Measurements from ENCODE around the gene BTF3.

BTF3 gene

DNA sequence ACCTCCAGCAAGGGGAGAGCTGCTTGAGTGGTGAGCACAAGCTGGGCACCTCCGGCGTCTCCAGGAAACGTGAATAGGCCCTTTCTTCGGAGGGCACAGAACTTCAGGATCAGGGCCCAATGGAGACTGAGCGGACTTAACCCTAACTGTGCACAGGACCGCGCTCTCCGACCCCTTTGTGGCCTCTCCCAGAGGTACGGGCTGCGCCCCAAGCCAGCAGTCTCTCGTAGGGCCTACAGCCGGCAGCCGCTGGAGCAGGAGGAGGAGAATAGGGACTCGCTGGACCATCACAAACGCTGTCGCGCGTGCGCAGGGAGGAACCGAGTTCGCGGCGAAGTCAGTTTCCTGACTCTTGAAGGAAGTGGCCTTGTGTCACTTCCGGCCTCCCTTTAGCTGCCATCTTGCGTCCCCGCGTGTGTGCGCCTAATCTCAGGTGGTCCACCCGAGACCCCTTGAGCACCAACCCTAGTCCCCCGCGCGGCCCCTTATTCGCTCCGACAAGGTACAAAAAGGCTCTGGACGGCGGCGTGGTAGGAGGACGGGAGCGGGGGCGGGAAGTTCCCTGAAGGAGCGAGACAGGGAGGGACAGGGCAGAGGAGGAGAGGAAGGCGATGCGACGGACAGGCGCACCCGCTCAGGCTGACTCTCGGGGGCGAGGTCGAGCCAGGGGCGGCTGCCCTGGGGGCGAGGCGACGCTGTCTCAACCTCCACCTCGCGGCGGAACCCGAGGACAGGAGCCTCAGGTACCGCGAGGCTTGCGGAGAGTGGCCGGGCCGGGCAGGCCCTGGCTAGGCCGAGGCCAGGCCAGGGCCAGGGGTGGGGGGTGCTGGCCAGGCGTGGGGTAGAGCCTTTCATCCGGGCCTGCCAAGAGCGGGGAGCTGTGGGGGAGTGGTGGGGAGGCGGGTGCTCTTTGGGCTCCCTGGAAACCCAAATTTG is at the start of gene BTF3:
TSS of gene BTF3 (plus strand) at position 386 of the 936 bp plus-strand sequence. CDS start at position 612, 226 bp downstream.
- TF ChIP-seq TEAD4 (IDR thresholded peaks at IDR 0.05) (no peak), EP300 (IDR thresholded peaks at IDR 0.05; ENCODE audit: borderline replicate concordance) (no peak), CREB1 (IDR thresholded peaks at IDR 0.05; ENCODE audit: low read depth) (0 out of 2 replicates have a peak, but pooled peaks have one; percentile 41), NFIC (IDR thresholded peaks at IDR 0.05) (no peak), YY1 (IDR thresholded peaks at IDR 0.05; ENCODE audit: low read depth) (peak; percentile 92), TCF12 (IDR thresholded peaks at IDR 0.05; ENCODE audit: low read depth) (peak; percentile 52; the same call in 1 of the 2 replicates), FOXM1 (IDR thresholded peaks at IDR 0.05; ENCODE audit: borderline replicate concordance, low read depth) (no peak), TAF1 (IDR thresholded peaks at IDR 0.05; ENCODE audit: low read depth) (peak; percentile 78), EGR1 (IDR thresholded peaks at IDR 0.05) (no peak; the same call in 1 of the 2 replicates), RAD21 (IDR thresholded peaks at IDR 0.05; ENCODE audit: low read depth) (no peak), ZBTB7A (IDR thresholded peaks at IDR 0.05; ENCODE audit: low read depth) (peak; percentile 86), CEBPB (IDR thresholded peaks at IDR 0.05) (no peak; the same call in 1 of the 2 replicates)
- TF ChIP-seq, protein P1, sequence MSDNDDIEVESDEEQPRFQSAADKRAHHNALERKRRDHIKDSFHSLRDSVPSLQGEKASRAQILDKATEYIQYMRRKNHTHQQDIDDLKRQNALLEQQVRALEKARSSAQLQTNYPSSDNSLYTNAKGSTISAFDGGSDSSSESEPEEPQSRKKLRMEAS (IDR thresholded peaks at IDR 0.05) = peak; percentile 88
- TF ChIP-seq, protein P2, sequence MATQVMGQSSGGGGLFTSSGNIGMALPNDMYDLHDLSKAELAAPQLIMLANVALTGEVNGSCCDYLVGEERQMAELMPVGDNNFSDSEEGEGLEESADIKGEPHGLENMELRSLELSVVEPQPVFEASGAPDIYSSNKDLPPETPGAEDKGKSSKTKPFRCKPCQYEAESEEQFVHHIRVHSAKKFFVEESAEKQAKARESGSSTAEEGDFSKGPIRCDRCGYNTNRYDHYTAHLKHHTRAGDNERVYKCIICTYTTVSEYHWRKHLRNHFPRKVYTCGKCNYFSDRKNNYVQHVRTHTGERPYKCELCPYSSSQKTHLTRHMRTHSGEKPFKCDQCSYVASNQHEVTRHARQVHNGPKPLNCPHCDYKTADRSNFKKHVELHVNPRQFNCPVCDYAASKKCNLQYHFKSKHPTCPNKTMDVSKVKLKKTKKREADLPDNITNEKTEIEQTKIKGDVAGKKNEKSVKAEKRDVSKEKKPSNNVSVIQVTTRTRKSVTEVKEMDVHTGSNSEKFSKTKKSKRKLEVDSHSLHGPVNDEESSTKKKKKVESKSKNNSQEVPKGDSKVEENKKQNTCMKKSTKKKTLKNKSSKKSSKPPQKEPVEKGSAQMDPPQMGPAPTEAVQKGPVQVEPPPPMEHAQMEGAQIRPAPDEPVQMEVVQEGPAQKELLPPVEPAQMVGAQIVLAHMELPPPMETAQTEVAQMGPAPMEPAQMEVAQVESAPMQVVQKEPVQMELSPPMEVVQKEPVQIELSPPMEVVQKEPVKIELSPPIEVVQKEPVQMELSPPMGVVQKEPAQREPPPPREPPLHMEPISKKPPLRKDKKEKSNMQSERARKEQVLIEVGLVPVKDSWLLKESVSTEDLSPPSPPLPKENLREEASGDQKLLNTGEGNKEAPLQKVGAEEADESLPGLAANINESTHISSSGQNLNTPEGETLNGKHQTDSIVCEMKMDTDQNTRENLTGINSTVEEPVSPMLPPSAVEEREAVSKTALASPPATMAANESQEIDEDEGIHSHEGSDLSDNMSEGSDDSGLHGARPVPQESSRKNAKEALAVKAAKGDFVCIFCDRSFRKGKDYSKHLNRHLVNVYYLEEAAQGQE (IDR thresholded peaks at IDR 0.05; ENCODE audit: low read depth) = peak; percentile 61
- TF ChIP-seq, protein P3, sequence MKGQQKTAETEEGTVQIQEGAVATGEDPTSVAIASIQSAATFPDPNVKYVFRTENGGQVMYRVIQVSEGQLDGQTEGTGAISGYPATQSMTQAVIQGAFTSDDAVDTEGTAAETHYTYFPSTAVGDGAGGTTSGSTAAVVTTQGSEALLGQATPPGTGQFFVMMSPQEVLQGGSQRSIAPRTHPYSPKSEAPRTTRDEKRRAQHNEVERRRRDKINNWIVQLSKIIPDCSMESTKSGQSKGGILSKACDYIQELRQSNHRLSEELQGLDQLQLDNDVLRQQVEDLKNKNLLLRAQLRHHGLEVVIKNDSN (IDR thresholded peaks at IDR 0.05) = no peak

DNA sequence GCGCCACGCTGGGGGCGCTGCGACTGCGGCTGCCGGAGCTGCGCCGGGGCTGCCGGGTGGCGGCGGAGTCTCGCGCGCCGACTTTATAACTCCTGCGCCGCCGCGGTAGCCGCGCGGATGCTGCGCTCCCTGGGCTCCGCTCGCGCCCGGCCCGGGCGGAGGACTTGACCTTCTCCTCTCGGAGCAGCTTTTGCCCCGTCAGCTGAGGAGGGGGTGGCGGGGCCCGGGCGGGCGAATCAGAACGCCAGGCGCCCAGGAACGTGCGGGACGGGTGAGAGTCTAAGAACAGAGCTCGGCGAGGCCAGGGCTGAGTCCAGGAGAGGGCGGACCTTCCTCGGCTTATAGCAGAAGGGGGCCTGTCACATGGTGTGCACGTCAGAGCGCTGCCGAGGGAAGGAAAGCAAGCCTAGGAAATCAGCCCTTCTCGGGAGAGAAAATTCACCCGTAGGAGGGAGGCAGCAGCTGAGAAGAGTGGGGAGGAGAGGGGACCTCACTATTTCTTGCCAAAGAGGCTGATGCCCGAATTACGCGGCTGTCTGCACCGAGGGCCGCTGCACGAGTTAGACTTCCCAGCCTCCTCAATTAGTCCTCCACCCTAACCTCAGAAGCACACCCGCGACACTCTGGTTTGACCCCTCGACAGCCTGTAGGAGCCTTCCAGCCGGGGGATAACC is 49.6 kb upstream of the BTF3 start, which contains the start of gene FOXD1:
TSS of gene FOXD1 (minus strand) at position 315 of the 674 bp plus-strand sequence. CDS start 415 bp downstream, outside the sequence.
- no peak for TF ChIP-seq RAD21 (IDR thresholded peaks at IDR 0.05; ENCODE audit: low read depth)
- TF ChIP-seq, protein P2 (IDR thresholded peaks at IDR 0.05; ENCODE audit: low read depth) = no peak
- peak; percentile 80 for TF ChIP-seq TAF1 (IDR thresholded peaks at IDR 0.05; ENCODE audit: low read depth)
- TF ChIP-seq, protein P1 (IDR thresholded peaks at IDR 0.05) = peak; percentile 79
- TF ChIP-seq TCF12 (IDR thresholded peaks at IDR 0.05; ENCODE audit: low read depth) = peak; percentile 27; the same call in 1 of the 2 replicates
- no peak for TF ChIP-seq EP300 (IDR thresholded peaks at IDR 0.05; ENCODE audit: borderline replicate concordance)
- TF ChIP-seq CEBPB (IDR thresholded peaks at IDR 0.05) = no peak
- TF ChIP-seq ZBTB7A (IDR thresholded peaks at IDR 0.05; ENCODE audit: low read depth) = peak; percentile 51; the same call in 1 of the 2 replicates
- no peak; the same call in 1 of the 2 replicates for TF ChIP-seq YY1 (IDR thresholded peaks at IDR 0.05; ENCODE audit: low read depth)
- peak; percentile 26; the same call in 1 of the 2 replicates for TF ChIP-seq TEAD4 (IDR thresholded peaks at IDR 0.05)
- TF ChIP-seq EGR1 (IDR thresholded peaks at IDR 0.05) = no peak
- TF ChIP-seq NFIC (IDR thresholded peaks at IDR 0.05) = no peak
- peak; percentile 54; the same call in 1 of the 2 replicates for TF ChIP-seq CREB1 (IDR thresholded peaks at IDR 0.05; ENCODE audit: low read depth)
- TF ChIP-seq, protein P3 (IDR thresholded peaks at IDR 0.05) = peak; percentile 95
- TF ChIP-seq FOXM1 (IDR thresholded peaks at IDR 0.05; ENCODE audit: borderline replicate concordance, low read depth) = no peak

DNA sequence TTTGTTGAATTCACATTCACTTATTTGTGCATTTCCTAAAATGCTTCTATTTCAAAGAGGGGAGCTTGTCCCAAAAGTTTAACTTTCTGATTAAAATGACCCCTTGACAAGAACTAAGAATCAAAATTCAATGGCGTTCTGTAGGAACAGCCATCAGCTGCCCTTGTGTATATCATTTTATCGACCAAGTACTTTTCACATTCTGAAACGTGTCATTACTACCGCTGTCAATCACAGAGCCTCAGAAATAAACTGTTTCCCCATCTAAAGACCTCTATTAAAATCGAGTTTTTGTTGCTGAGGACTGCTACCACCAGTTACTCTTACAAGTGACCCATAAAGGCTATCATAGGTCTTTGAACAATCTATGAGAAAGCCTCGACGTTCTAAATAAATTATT is 48.1 kb upstream of the BTF3 start:
- TF ChIP-seq CEBPB (IDR thresholded peaks at IDR 0.05) = no peak
- TF ChIP-seq FOXM1 (IDR thresholded peaks at IDR 0.05; ENCODE audit: borderline replicate concordance, low read depth) = no peak
- TF ChIP-seq, protein P3 (IDR thresholded peaks at IDR 0.05) = no peak
- no peak for TF ChIP-seq EP300 (IDR thresholded peaks at IDR 0.05; ENCODE audit: borderline replicate concordance)
- TF ChIP-seq, protein P2 (IDR thresholded peaks at IDR 0.05; ENCODE audit: low read depth) = no peak
- TF ChIP-seq, protein P1 (IDR thresholded peaks at IDR 0.05) = no peak
- TF ChIP-seq ZBTB7A (IDR thresholded peaks at IDR 0.05; ENCODE audit: low read depth) = no peak
- TF ChIP-seq TEAD4 (IDR thresholded peaks at IDR 0.05) = no peak
- TF ChIP-seq TCF12 (IDR thresholded peaks at IDR 0.05; ENCODE audit: low read depth) = no peak

Data from Ishikawa (cell line).